Brain microvascular endothelial cell (primary cell): ENCODE measurements around the gene NOS3.

Experiments used
- DNase-seq: peaks from one replicate; pipeline ENCODE4 v3.0.0-alpha.2; 2020
- H3K27ac ChIP-seq: fragments of 250-450 bp; sonication (Bioruptor Pico); 2 replicates; pipeline ENCODE4 v1.5.1; 2020; ENCODE audit warnings: mild to moderate bottlenecking, moderate library complexity
- H3K27me3 ChIP-seq: fragments of 250-450 bp; sonication (Bioruptor Pico); replicated peaks from 2 replicates; pipeline ENCODE4 v1.5.1; 2020; ENCODE audit warnings: mild to moderate bottlenecking
- H3K36me3 ChIP-seq: fragments of 250-450 bp; sonication (Bioruptor Pico); replicated peaks from 2 replicates; pipeline ENCODE4 v1.5.1; 2020; ENCODE audit warnings: mild to moderate bottlenecking
- H3K4me3 ChIP-seq: 2 replicates; pipeline ENCODE4 v1.5.1; 2011; ENCODE audit warnings: low read depth, mild to moderate bottlenecking, control low read depth, low read length, moderate library complexity
- in situ Hi-C: cut with HindIII; loops from 2 replicates; pipeline ENCODE4 v1.10.0; 2017; ENCODE audit warnings: low sequenced_read_pairs, low pct_ligation_motif_present
- TF ChIP-seq, protein P1 (sequence below): IDR thresholded peaks from 2 replicates; pipeline ENCODE4 v1.5.1; 2011; ENCODE audit warnings: low read depth, mild to moderate bottlenecking, moderate library complexity, low read length, control low read depth, inconsistent platforms; ENCODE audit errors: missing control alignments

The NOS3 gene

GRCh38 chr7:150958597-150958996, 32.2 kb upstream of the NOS3 start:
- H3K36me3 ChIP-seq, result no peaks in the 10 kb centered on the region
- DNase-seq, result no peak
- no peak overlapping the region for H3K27ac ChIP-seq
- peaks cover 26% of the 10 kb centered on the region for H3K27me3 ChIP-seq
- TF ChIP-seq, protein P1, sequence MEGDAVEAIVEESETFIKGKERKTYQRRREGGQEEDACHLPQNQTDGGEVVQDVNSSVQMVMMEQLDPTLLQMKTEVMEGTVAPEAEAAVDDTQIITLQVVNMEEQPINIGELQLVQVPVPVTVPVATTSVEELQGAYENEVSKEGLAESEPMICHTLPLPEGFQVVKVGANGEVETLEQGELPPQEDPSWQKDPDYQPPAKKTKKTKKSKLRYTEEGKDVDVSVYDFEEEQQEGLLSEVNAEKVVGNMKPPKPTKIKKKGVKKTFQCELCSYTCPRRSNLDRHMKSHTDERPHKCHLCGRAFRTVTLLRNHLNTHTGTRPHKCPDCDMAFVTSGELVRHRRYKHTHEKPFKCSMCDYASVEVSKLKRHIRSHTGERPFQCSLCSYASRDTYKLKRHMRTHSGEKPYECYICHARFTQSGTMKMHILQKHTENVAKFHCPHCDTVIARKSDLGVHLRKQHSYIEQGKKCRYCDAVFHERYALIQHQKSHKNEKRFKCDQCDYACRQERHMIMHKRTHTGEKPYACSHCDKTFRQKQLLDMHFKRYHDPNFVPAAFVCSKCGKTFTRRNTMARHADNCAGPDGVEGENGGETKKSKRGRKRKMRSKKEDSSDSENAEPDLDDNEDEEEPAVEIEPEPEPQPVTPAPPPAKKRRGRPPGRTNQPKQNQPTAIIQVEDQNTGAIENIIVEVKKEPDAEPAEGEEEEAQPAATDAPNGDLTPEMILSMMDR, result no peak
- in situ Hi-C loops, result no loop called here
- H3K4me3 ChIP-seq, result no peak overlapping the region

GRCh38 chr7:150959081-150959480, 31.7 kb upstream of the NOS3 start:
- Histone ChIP-seq H3K4me3 (no peak overlapping the region), H3K36me3 (no peaks in the 10 kb centered on the region), H3K27me3 (peaks cover 26% of the 10 kb centered on the region), H3K27ac (no peak overlapping the region)
- TF ChIP-seq, protein P1, result no peak
- DNase-seq, result no peak
- in situ Hi-C loops, result no loop called here

DNA sequence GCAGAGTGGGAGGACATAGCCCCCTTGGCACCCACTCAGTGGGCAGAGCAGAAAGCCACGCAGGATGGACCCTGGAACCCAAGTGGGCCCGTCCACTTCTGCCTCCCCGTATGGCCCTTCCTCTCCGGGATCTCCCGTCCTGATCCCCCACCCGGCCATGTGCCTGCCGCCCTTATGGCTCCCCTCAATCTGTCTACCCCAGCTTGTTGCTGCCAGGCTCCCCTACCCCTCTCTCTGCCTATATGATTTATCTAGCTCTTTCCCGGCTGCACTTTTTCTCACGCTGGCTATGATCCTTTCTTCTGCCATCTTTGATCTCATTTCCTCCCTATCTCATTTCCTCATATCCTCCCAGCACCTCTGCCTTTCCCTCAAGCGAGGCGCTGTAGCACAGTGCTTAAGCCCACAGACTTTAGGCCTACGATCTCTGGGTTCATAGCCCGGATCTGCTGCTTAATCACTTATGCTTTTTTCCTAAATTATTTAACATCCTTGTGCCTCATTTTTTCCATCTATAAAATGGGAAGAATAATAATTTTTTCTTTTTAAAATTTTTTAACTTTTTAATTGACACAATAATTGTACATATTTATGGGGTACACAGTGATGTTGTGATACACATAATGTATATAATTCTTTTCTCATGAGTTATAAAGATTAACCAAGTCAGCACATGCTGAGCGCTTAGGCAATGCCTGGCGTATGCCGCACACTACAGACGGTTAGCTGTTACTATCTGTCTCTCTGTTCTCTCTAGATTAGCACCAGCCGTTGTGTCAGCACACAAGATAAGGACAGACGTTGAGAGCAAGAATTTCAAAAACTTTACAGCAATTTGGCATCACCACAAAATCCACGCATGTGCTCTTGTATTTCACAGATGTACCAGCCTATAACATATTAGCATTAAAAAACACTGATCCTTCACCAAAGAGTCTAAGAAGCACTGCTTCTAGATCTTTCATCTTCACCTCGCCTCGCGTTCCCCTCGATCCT, 30.8 kb upstream of the NOS3 start:
- Histone ChIP-seq H3K36me3 (no peaks in the 10 kb centered on the region), H3K4me3 (no peak overlapping the region), H3K27me3 (peaks cover 27% of the 10 kb centered on the region), H3K27ac (no peak overlapping the region)
- no peak for DNase-seq
- TF ChIP-seq, protein P1, result no peak
- in situ Hi-C loops, result no loop called here

DNA sequence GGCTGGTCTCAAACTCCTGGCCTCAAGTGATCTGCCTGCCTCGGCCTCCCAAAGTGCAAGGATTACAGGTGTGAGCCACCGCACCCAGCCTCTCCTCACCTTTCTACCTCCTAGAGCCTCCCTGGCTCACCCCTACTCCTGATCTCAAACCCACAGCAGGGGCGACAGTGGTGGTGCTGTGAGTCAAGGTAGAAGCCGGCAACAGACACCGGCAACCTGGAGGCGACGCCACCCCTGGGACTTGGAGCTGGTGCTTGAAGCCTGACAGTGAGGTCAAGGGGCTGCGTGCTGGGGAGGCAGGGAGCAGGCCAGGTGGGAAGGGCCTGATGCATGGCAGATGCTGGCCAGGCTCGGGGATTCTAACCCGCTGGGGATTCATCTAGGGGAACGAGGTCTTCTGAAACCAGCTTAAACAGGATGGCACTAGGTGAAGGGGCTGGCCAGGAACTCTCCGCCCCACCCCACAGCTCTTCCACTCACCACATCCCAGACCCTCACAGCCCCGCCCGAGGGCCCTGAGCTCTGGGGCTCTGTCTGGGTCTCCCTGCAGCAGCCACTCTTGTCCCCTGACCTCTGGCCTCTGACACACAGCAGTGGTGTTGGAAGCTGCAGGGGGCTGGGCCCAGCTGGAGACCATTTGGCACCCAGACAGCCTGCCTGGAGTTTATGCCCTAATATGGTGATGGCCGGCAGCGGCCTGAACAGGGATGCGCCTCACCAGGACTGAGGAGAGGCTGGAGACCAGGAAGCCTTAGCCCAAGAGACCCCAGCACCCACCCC, 29.1 kb upstream of the NOS3 start:
- peaks cover 38% of the 10 kb centered on the region for H3K27me3 ChIP-seq
- in situ Hi-C loops, result no loop called here
- no peak for DNase-seq

DNA sequence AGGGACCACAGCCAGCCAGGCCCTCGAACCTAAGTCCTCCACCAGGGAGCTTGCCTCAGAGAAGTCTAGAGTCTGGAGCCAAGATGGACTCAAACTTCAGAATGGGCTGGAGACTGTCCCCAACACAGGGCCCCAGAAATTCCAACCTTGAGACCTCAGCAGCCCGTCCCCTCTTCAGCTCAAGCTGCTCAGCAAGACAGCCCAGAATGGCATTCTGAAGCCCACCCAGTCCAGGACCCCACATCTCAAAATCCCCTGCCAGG, 28.6 kb upstream of the NOS3 start:
- in situ Hi-C loops, result no loop called here
- Histone ChIP-seq H3K36me3 (no peaks in the 10 kb centered on the region), H3K27ac (no peak overlapping the region), H3K27me3 (peaks cover 41% of the 10 kb centered on the region), H3K4me3 (no peak overlapping the region)
- TF ChIP-seq, protein P1, result no peak
- DNase-seq, result no peak

More for the DNA sequence above, 29.1 kb upstream of the NOS3 start:
- no peak overlapping the region for H3K27ac ChIP-seq
- no peak overlapping the region for H3K4me3 ChIP-seq
- TF ChIP-seq, protein P1, result no peak
- no peaks in the 10 kb centered on the region for H3K36me3 ChIP-seq
